HG02981 (cell line): ENCODE measurements around the gene UBE2F.

Source experiments
- ATAC-seq: cut with Tn5 transposase; IDR thresholded peaks from one replicate; pipeline ENCODE4 v1.9.1; 2021; ENCODE audit warnings: mild to moderate bottlenecking, moderate library complexity; ENCODE audit not compliant: unreplicated experiment

Gene UBE2F

DNA sequence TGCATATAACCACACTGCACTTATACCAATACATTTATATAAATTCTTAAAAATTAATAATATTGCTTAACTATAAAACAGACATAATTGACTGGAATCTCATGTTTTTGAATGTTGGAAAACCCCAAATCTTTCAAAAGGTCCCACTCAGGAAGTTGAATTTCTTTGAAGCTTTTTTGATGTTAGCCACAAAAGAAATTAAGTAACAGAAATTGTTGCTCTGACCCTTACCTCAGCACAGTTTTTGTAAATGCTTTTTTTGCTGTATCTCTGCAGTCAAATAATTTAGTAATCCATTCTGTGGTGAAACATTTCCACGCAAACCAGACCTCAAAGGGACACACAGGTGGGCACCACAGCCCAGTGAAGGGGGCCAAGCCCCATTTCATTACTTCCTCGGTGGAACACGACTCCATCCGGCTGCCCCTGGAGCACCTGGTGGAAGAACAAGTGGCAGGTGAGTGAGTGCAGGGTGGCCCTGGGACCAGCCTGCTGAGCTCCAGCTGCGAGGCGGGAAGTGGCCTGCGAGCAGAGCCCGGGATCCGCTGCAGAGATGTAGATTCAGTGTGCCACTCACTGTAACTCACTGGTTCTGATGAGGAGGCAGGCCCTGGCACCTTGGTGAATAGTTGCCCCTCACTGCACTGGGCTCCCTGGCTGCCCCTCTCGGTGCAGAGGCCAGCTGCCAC, 102.4 kb downstream of the UBE2F start:
- ATAC-seq, result no peak

GRCh38 chr2:238069877-238070276, 103.1 kb downstream of the UBE2F start:
- ATAC-seq, result no peak

DNA sequence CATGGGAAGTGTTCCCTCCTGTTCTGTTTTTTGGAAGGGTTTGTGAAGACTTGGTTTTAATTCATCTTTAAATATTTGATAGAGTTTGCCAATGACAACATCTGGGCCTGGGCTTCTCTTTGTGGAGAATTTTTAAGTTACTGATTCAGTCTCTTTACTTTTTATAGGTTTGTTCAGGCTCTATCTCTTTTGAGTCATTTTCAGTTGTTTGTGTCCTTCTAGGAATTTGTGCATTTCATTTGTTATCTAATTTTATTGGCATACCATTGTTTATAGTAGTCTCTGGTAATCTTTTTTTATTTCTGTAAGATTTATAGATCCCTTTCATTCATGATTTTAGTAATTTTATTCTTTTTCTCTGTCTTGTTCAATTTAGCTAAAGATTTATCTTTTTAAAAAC, 108.6 kb downstream of the UBE2F start:
- no peak for ATAC-seq

DNA sequence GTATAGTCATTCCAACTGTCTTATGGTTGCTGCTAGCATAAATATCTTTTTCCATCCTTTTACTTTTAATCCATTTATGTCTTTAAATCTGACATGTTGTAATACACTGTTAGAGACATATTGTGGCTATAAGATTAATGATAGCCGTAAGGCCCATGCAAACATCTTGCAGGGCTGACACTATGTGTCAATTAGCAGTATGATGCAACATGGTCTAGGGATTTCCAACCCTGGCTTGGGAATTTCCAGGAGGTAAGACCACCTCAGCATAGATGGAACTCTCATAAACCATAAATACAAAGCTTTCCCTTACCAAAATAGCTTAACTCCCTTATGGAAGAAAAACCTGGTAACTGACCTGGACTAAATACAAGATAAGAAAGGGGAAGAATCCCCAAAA, 110.5 kb downstream of the UBE2F start:
- ATAC-seq, result no peak

DNA sequence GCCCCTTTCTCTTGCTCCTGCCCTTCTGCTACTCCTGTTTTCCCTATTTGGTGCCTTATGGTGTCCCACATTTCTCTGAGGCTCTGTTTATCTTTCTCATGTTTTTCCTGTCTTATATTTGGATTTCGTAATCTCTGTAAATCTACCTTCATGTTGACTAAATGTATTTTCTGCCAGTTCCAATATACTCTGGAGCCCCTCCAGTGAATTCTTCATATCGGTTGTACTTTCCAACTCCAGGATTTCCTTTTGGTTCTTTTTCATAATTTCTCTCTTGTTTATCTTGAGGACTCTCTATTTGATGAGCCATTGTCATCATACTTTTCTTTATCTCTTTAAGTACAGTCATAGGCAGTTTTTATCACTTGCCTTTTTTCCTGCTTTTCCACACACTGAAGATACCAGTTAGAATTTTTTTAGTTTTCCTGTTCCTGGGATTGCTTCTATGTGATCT, 113.1 kb downstream of the UBE2F start:
- no peak for ATAC-seq

GRCh38 chr2:238080518-238080917, 113.7 kb downstream of the UBE2F start:
- no peak for ATAC-seq

GRCh38 chr2:238081150-238081549, 114.3 kb downstream of the UBE2F start:
- no peak for ATAC-seq

DNA sequence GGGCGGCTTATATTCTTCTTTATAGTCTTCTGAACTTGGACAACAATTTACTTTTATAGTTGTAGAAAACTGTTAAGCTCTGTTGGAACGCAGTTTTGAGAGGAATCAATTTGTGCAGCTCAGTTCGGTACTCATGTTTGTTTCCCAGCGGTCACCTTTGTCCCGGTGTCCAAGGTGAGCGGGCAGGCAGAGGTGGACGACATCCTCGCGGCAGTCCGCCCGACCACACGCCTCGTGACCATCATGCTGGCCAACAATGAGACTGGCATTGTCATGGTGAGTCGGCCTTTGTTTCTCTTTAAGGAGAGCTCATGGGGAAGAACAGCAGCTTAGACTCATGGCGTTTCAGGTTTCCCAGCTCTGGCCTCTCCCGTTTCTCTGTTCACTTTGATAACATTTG, 114.7 kb downstream of the UBE2F start:
- ATAC-seq, result no peak

GRCh38 chr2:238082151-238082550, 115.3 kb downstream of the UBE2F start:
- no peak for ATAC-seq

GRCh38 chr2:238082827-238083226, 116.0 kb downstream of the UBE2F start:
- ATAC-seq, result no peak

- no peak for ATAC-seq
These were observed 117.1 kb downstream of the UBE2F start for GRCh38 chr2:238083919-238084318.

DNA sequence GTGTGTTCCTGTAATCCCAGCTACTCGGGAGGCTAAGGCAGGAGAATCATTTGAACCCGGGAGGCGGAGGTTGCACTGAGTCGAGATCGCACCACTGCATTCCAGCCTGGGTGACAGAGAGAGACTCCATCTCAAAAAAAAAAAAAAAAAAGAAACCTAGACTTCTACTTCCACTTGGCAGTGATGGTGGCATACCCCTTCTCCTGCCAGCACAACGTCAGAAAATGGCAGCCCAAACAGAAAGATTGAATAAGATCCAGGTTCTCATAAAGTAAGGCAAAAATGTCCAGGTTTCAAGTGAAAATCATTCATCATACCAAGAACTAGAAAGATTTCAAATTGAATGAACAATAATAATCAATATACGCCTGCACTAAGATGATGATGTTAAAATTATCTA, 117.9 kb downstream of the UBE2F start:
- no peak for ATAC-seq

DNA sequence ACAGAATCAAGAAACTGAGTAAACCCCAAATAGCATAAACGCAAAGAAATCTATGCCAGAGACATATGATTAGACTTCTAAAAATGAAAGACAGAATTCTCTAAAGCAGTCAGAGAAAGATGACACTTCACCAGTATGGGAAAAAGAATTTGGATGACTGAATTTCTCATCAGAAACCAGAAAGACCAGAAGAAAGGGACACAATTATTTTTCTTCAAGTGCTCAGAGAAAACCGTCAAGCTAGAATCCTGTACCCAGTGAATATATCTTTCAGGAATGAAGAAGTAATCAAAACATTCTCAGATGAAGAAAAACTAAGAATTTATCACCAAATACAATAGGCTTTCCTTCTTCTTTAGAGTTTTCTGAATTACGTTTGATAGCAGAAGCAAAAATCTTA, 119.1 kb downstream of the UBE2F start:
- ATAC-seq, result no peak

DNA sequence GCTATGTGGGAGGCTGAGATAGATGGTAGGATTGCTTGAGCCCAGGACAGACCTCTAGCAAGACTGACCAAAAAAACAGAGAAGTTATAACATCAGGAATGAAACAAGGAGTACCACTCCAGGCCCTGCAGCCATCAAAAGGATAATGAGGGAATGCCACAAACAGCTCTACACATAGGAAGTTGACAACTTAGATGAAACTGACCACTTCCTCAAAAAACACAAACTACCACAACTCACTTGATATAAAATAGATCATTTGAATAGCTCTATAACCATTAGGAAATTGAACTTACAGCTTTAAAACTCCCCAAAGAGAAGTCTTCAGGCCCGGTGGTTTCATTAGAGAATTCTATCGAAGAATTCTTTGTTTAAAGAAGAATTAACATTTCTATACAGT, 120.4 kb downstream of the UBE2F start:
- no peak for ATAC-seq

- no peak for ATAC-seq
These were observed 124.1 kb downstream of the UBE2F start for GRCh38 chr2:238090887-238091286.

DNA sequence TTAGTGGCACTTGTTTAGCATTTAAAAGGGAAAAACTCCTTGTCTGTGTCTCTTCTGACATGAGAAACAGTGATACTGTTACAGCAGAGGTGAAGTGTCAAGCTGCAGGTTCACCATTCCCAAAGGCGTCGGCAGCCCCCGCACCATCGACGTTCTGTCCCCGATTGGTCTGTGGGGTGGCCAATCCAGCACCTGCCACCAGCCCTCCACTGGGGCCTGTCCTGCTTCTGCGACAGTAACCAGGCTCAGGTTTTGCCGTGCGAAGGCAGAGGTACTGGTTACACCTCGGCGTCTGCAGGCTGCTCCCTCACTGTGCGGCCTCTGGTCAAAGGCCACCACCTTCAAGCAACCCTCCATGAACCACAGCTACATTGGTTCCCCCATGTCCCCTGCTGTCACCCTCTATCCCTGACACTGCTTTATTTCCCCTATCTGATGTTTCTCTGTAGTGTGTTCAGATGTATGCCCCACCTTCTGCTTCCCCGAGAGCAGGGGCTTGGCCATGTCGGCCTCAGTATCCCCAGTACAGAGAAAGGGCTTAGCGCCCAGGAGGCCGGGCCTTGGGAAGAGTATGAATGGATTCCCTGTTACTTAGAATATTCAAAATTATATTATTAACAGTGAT, 124.7 kb downstream of the UBE2F start:
- no peak for ATAC-seq
